ENCODE data around the gene HS1BP3. TPM values are rescaled to one million over a fixed set of nuclear protein-coding genes. Genes with fewer than 3 reads are reported as not detected.

The HS1BP3 gene
- total RNA-seq, 1 donor from 2014 or later: 16.6 TPM

DNA sequence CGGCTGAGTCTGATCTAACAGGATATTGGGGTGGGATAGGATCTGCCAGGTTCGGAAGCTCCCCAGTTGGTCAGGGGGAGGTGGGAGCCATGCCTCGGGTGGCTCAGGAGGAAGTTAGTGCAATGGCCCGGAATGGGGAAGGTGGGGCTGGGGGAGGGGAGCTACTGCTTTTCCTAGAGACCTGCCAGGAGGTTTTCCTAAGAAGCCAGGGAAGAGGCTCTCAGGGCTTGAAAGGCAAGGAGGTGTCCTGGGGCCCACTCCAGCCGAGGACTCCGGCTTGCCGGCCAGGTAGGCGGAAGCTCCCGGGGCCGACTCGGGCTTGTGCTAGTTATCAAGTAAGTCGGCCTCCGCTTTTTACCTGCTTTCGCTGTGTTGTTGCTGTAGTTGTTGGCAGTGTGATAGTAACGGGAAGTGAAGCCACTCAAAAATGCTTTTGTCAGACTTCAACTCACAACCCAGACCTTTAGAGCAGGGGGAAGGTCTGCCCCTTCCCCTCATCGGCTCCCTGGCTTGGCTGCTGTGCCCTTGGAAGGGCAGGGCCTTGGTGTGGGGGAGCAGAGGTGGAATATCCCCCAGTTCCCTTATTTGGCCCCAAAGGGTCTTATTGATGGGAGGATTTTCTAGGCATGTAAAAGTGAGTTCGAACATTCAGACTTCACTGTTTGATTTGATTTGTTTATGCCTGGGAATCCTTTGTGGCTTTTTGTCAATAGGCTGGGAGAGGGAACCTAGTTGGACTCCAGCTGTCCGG, 21.5 kb upstream of the HS1BP3 start:
- H3K4me3 ChIP-seq: no peak overlapping the region
- peaks cover 73% of the 10 kb centered on the region for H3K27me3 ChIP-seq (ENCODE audit: low read depth)
- intact Hi-C loops (cut with micrococcal nuclease): no loop called here
- H3K36me3 ChIP-seq: no peaks in the 10 kb centered on the region
- H3K9me3 ChIP-seq (replicated peaks): no peaks in the 10 kb centered on the region
- TF ChIP-seq, protein P1, sequence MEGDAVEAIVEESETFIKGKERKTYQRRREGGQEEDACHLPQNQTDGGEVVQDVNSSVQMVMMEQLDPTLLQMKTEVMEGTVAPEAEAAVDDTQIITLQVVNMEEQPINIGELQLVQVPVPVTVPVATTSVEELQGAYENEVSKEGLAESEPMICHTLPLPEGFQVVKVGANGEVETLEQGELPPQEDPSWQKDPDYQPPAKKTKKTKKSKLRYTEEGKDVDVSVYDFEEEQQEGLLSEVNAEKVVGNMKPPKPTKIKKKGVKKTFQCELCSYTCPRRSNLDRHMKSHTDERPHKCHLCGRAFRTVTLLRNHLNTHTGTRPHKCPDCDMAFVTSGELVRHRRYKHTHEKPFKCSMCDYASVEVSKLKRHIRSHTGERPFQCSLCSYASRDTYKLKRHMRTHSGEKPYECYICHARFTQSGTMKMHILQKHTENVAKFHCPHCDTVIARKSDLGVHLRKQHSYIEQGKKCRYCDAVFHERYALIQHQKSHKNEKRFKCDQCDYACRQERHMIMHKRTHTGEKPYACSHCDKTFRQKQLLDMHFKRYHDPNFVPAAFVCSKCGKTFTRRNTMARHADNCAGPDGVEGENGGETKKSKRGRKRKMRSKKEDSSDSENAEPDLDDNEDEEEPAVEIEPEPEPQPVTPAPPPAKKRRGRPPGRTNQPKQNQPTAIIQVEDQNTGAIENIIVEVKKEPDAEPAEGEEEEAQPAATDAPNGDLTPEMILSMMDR (IDR thresholded peaks at IDR 0.05; ENCODE audit: borderline replicate concordance): no peak
- no peak overlapping the region for H3K27ac ChIP-seq (replicated peaks)
- DNase-seq: no peak
- H3K4me1 ChIP-seq: peaks cover 74% of the 10 kb centered on the region

- Histone ChIP-seq H3K9me3 (replicated peaks) (no peaks in the 10 kb centered on the region), H3K4me1 (peaks cover 76% of the 10 kb centered on the region), H3K27me3 (ENCODE audit: low read depth) (peaks cover 77% of the 10 kb centered on the region), H3K4me3 (no peak overlapping the region), H3K27ac (replicated peaks) (no peak overlapping the region), H3K36me3 (no peaks in the 10 kb centered on the region)
- TF ChIP-seq, protein P1 (IDR thresholded peaks at IDR 0.05; ENCODE audit: borderline replicate concordance): no peak
- intact Hi-C loops (cut with micrococcal nuclease): no loop called here
- DNase-seq: no peak
Measured at GRCh38 chr2:20671736-20672080, 20.8 kb upstream of the HS1BP3 start.

- Histone ChIP-seq H3K4me1 (peaks cover 76% of the 10 kb centered on the region), H3K27ac (replicated peaks) (no peak overlapping the region), H3K9me3 (replicated peaks) (no peaks in the 10 kb centered on the region), H3K27me3 (ENCODE audit: low read depth) (peaks cover 82% of the 10 kb centered on the region), H3K4me3 (peak overlapping the region; percentile 67), H3K36me3 (no peaks in the 10 kb centered on the region)
- intact Hi-C loops (cut with micrococcal nuclease): no loop called here
- TF ChIP-seq, protein P1 (IDR thresholded peaks at IDR 0.05; ENCODE audit: borderline replicate concordance): no peak
- DNase-seq: no peak
Measured at GRCh38 chr2:20671036-20671735, 20.3 kb upstream of the HS1BP3 start.

GRCh38 chr2:20670315-20671035, 19.6 kb upstream of the HS1BP3 start:
- intact Hi-C loops (cut with micrococcal nuclease): no loop called here
- Histone ChIP-seq H3K27ac (replicated peaks) (no peak overlapping the region), H3K27me3 (ENCODE audit: low read depth) (peaks cover 89% of the 10 kb centered on the region), H3K36me3 (no peaks in the 10 kb centered on the region), H3K9me3 (replicated peaks) (no peaks in the 10 kb centered on the region), H3K4me3 (peak overlapping the region; percentile 67), H3K4me1 (peaks cover 76% of the 10 kb centered on the region)
- TF ChIP-seq, protein P1 (IDR thresholded peaks at IDR 0.05; ENCODE audit: borderline replicate concordance): no peak
- DNase-seq: no peak

GRCh38 chr2:20669562-20670314, 18.8 kb upstream of the HS1BP3 start:
- Histone ChIP-seq H3K27ac (replicated peaks) (no peak overlapping the region), H3K9me3 (replicated peaks) (no peaks in the 10 kb centered on the region), H3K27me3 (ENCODE audit: low read depth) (peaks cover 97% of the 10 kb centered on the region), H3K4me1 (peaks cover 73% of the 10 kb centered on the region), H3K4me3 (peak overlapping the region; percentile 67), H3K36me3 (no peaks in the 10 kb centered on the region)
- no peak for DNase-seq
- intact Hi-C loops (cut with micrococcal nuclease): no loop called here
- TF ChIP-seq, protein P1 (IDR thresholded peaks at IDR 0.05; ENCODE audit: borderline replicate concordance): no peak
